ENCODE data around the gene CASKIN2. TPM values are rescaled to one million over a fixed set of nuclear protein-coding genes. Genes with fewer than 3 reads are reported as not detected.

CASKIN2 gene
- total and polyA plus RNA-seq, 10 of the 15 experiments (the other 5 are each of a cell fraction or from before 2014, with no cell fraction given), result 0.02 to 2.7 (median 0.44) TPM; not detected in 1

DNA sequence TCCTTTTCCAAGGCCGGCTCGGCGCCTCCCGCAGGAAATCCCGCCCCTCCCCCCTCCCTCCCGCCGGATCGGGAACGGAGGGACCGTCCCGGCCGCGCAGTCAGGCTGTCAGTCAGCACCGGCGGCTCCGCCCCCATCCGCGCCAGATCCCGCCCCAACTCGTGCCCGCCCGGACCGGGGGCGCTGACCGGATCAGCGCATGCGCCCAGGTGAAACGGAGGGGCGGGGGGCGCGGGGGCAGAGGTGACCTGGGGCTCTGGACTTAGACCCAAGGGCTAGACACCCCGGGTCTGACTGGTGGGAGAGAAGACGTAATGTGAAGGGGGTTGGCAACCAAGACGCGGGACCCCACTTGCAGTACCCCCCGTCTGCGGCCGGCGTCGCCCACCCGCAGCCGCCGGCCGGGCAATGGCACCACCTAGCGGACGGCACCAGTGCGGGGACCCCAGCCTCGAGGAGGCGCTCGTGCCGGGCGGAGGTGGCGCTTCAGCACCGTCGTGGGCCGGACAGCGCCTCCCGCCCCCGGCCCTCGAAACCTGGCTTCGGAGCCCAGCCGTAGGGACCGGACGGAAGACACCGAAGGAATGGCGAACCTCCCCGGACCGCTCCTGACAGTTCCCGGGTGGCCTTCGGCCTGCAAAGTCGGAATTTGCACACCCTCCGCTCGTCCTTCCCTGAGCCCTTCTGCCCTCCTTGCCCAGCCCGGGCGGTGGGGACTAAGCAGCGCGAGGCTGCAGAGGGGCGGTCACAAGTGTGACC lies at the start of gene CASKIN2 (continued):
- no peak for TF ChIP-seq HSF1 (IDR thresholded peaks at IDR 0.05; ENCODE audit: low read depth, low read length)
- no peak for TF ChIP-seq EED (IDR thresholded peaks at IDR 0.05; ENCODE audit: low read depth)
- TF ChIP-seq ZNF217 (IDR thresholded peaks at IDR 0.05), result no peak
- TF ChIP-seq RB1 (IDR thresholded peaks at IDR 0.05; ENCODE audit: borderline replicate concordance), result peak; percentile 13; the same call in 1 of the 2 replicates
- no peak for TF ChIP-seq PAX8 (IDR thresholded peaks at IDR 0.05)
- TF ChIP-seq CBX3 (IDR thresholded peaks at IDR 0.05; ENCODE audit: borderline replicate concordance, low read depth), result no peak
- no peak for TF ChIP-seq POLR2AphosphoS5 (IDR thresholded peaks at IDR 0.05; ENCODE audit: low read length)
- peak; percentile 84 for TF ChIP-seq MXI1 (IDR thresholded peaks at IDR 0.05; ENCODE audit: low read depth, low read length)
- TF ChIP-seq PML (IDR thresholded peaks at IDR 0.05; ENCODE audit: low read length), result no peak
- no peak for TF ChIP-seq EP300 (IDR thresholded peaks at IDR 0.05; ENCODE audit: borderline replicate concordance in 1 of 2, control insufficient read depth in 1 of 2, low read depth in 2 of 2, low read length in 2 of 2)
- TF ChIP-seq CHD1 (IDR thresholded peaks at IDR 0.05; ENCODE audit: low read depth, low read length), result no peak
- no peak for TF ChIP-seq CREM (IDR thresholded peaks at IDR 0.05; ENCODE audit: low read depth)
- TF ChIP-seq SIN3A (IDR thresholded peaks at IDR 0.05; ENCODE audit: low read depth, low read length), result peak; percentile 93
- TF ChIP-seq ZNF274 (IDR thresholded peaks at IDR 0.05; ENCODE audit: insufficient read depth, insufficient read length), result no peak
- TF ChIP-seq POU2F2 (IDR thresholded peaks at IDR 0.05; ENCODE audit: borderline replicate concordance, low read depth, low read length), result peak; percentile 37; the same call in 1 of the 3 replicates
- no peak for TF ChIP-seq IKZF1 (conservative IDR thresholded peaks at IDR 0.05)
- peak; percentile 53 for TF ChIP-seq MEF2B (IDR thresholded peaks at IDR 0.05; ENCODE audit: partially characterized antibody, poor library complexity, severe bottlenecking)
- TF ChIP-seq POLR2AphosphoS2 (IDR thresholded peaks at IDR 0.05; ENCODE audit: low read depth, low read length), result no peak
- TF ChIP-seq RBBP5 (conservative IDR thresholded peaks at IDR 0.05), result no peak
- no peak for TF ChIP-seq FOXK2 (IDR thresholded peaks at IDR 0.05)
- TF ChIP-seq BACH1 (IDR thresholded peaks at IDR 0.05; ENCODE audit: borderline replicate concordance), result peak; percentile 51; the same call in 1 of the 2 replicates
- TF ChIP-seq TCF3 (IDR thresholded peaks at IDR 0.05; ENCODE audit: borderline replicate concordance, insufficient read depth, low read depth, low read length), result no peak
- TF ChIP-seq BRCA1 (IDR thresholded peaks at IDR 0.05; ENCODE audit: low read depth, low read length), result no peak
- TF ChIP-seq USF1 (IDR thresholded peaks at IDR 0.05; ENCODE audit: borderline replicate concordance, extremely low read length, insufficient read depth, low read depth, low read length), result no peak
- no peak for TF ChIP-seq FOS (IDR thresholded peaks at IDR 0.05; ENCODE audit: borderline replicate concordance, extremely low read depth, insufficient read length)
- peak; percentile 97 for TF ChIP-seq NKRF (conservative IDR thresholded peaks at IDR 0.05)

All from GM12878 (cell line).